ENCODE results near the gene MAX. TPM values are rescaled to one million over a fixed set of nuclear protein-coding genes. Genes with fewer than 3 reads are reported as not detected.

Gene MAX, protein sequence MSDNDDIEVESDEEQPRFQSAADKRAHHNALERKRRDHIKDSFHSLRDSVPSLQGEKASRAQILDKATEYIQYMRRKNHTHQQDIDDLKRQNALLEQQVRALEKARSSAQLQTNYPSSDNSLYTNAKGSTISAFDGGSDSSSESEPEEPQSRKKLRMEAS
- total RNA-seq (2022) (83.6 and 85.2 TPM in 2 replicates), Bru-seq, nascent RNA (percentile 68 among the genes with signal in this experiment), BruChase-seq, experiment 1, labeled RNA remaining after a 6-hour chase (percentile 61 among the genes with signal in this experiment), BruChase-seq, experiment 2, labeled RNA remaining after a 2-hour chase (percentile 60 among the genes with signal in this experiment)
- long read RNA-seq, transcript MAX-205 (5 exons, 1,546 nt), result minor isoform, 10 of 56 reads
- long read RNA-seq, transcript MAX-204 (4 exons, 1,973 nt), result major isoform, 15 of 56 reads
- long read RNA-seq, partial matches to known transcripts, result 0 of 56 reads
- long read RNA-seq, other reads (novel, unspliced or antisense), result 29 of 56 reads

DNA sequence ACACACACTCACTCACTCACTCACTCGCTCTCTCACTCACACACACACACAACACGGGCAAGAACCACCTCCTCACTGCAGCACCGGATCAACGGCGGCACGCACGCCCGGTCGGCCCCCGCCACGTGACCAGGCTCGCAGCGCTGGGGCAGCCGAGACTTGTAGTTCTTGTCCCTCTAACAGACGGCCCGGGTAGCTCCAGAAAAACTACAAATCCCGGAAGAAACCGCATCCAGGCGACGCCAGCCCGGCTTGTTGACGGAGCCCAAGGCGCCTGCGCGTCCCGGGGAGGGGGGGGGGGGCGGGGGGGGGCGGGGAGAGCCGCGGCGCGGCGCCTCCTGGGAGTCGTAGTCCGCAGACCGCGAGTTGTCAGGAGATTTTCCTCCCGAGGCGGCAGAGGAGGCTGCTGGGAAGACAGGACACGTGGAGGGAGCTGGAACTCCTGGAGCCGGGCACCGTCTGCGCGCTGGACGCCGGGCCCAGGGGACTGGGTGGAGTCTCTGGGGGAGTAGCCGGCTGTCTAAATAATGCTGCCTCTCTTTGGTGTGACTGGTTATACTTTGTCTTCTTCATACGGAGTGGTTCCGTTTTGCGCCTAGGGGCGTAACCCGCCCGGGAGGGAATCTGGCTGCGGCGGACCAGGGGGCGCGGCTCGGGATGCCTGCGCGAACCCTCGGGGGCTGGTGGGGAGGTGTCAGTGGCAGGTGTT, at the start of gene MAX:
Gene MAX, minus strand, starts transcription at position 77 of the 709 bp plus-strand sequence. CDS start 178 bp downstream, outside the sequence.
- H3K9me3 Mint-ChIP-seq (ENCODE audit: low read depth, unreplicated experiment), result no peaks in the 10 kb centered on the region
- no TSS peak for BruUV-seq (replicated peaks)
- H3K4me1 Mint-ChIP-seq (ENCODE audit: low read depth, unreplicated experiment), result peaks cover 20% of the 10 kb centered on the region
- intact Hi-C loops (cut with micrococcal nuclease; ENCODE audit: unreplicated experiment), result loop anchor here (5.0 kb wide), 1 partner anchor 50 kb away; no protein-coding TSS in a partner anchor
- TF ChIP-seq CTCF (IDR thresholded peaks at IDR 0.05; ENCODE audit: unreplicated experiment), result no peak
- DNase-seq, result peak; percentile 96
- CTCF ChIA-PET, result interaction anchor here (0.6 to 1.4 kb wide), 6 partner anchors 8 to 579 kb away, joined by 3 to 8 read pairs (median 4); no protein-coding TSS in a partner anchor
- no peaks in the 10 kb centered on the region for H3K27me3 Mint-ChIP-seq (ENCODE audit: unreplicated experiment)
- peak within 1 kb of the TSS; percentile 98 for H3K4me3 Mint-ChIP-seq (ENCODE audit: low read depth, unreplicated experiment)
- H3K36me3 Mint-ChIP-seq (ENCODE audit: insufficient read depth, unreplicated experiment), result peaks cover 31% of the 10 kb centered on the region
- H3K27ac Mint-ChIP-seq (ENCODE audit: unreplicated experiment), result peak within 1 kb of the TSS; percentile 95

- TF ChIP-seq CTCF (IDR thresholded peaks at IDR 0.05; ENCODE audit: unreplicated experiment), result no peak
- H3K4me3 Mint-ChIP-seq (ENCODE audit: low read depth, unreplicated experiment), result no peak overlapping the region
- CTCF ChIA-PET, result no interaction called here
These were observed 49.3 kb upstream of the MAX start for GRCh38 chr14:65151609-65151956.

DNA sequence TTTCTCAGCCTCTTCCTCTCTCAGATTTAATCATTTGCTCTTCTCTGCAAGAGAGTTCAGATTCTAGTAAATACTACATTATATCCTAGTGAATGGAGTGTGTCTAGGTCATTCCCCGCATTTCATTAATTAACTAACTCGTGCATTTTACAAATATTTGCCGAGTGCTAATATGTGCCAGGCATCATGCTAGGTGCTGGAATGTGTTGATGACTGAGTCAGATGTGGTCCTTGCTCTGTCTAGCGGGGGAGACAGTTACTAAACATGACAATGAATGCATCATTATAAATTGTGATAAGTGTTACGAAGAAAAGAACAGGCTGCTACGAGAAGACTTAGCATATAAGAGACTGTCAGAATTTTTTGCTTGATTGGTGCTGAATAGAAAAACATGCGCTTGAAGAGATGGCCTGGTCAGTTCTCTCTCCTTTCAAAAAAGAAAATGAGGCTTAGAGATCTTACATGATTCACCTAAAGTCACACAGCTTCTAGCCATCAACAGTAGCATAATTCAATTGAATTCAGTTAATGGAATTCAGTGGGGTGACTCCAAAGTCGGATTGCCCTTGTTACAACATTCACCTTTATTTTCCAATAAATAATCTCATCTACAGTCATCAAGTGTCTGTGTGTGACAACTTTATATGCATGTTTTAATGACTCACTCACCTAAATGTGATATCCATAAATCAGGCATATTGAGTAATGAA, 48.7 kb upstream of the MAX start:
- no peak for DNase-seq
- CTCF ChIA-PET, result no interaction called here
- no TSS peak for BruUV-seq (replicated peaks)
- Mint-ChIP-seq H3K4me1 (ENCODE audit: low read depth, unreplicated experiment) (peaks cover 18% of the 10 kb centered on the region), H3K27ac (ENCODE audit: unreplicated experiment) (no peak overlapping the region), H3K27me3 (ENCODE audit: unreplicated experiment) (no peaks in the 10 kb centered on the region), H3K36me3 (ENCODE audit: insufficient read depth, unreplicated experiment) (no peaks in the 10 kb centered on the region), H3K9me3 (ENCODE audit: low read depth, unreplicated experiment) (no peaks in the 10 kb centered on the region), H3K4me3 (ENCODE audit: low read depth, unreplicated experiment) (no peak overlapping the region)
- intact Hi-C loops (cut with micrococcal nuclease; ENCODE audit: unreplicated experiment), result loop anchor here (5.0 kb wide), 1 partner anchor 49 kb away; the partner anchor contains the start of gene MAX
- TF ChIP-seq CTCF (IDR thresholded peaks at IDR 0.05; ENCODE audit: unreplicated experiment), result no peak

More at GRCh38 chr14:65151609-65151956, 49.3 kb upstream of the MAX start:
- H3K27ac Mint-ChIP-seq (ENCODE audit: unreplicated experiment), result no peak overlapping the region
- H3K27me3 Mint-ChIP-seq (ENCODE audit: unreplicated experiment), result no peaks in the 10 kb centered on the region
- no peak for DNase-seq
- no TSS peak for BruUV-seq (replicated peaks)
- H3K9me3 Mint-ChIP-seq (ENCODE audit: low read depth, unreplicated experiment), result no peaks in the 10 kb centered on the region
- no peaks in the 10 kb centered on the region for H3K36me3 Mint-ChIP-seq (ENCODE audit: insufficient read depth, unreplicated experiment)
- peaks cover 18% of the 10 kb centered on the region for H3K4me1 Mint-ChIP-seq (ENCODE audit: low read depth, unreplicated experiment)
- intact Hi-C loops (cut with micrococcal nuclease; ENCODE audit: unreplicated experiment), result loop anchor here (5.0 kb wide), 1 partner anchor 49 kb away; the partner anchor contains the start of gene MAX

- intact Hi-C loops (cut with micrococcal nuclease; ENCODE audit: unreplicated experiment), result no loop called here
- DNase-seq, result no peak
- no TSS peak for BruUV-seq (replicated peaks)
- peaks cover 18% of the 10 kb centered on the region for H3K4me1 Mint-ChIP-seq (ENCODE audit: low read depth, unreplicated experiment)
- no peaks in the 10 kb centered on the region for H3K36me3 Mint-ChIP-seq (ENCODE audit: insufficient read depth, unreplicated experiment)
- no peak for TF ChIP-seq CTCF (IDR thresholded peaks at IDR 0.05; ENCODE audit: unreplicated experiment)
- H3K27me3 Mint-ChIP-seq (ENCODE audit: unreplicated experiment), result peaks cover 14% of the 10 kb centered on the region
- no peaks in the 10 kb centered on the region for H3K9me3 Mint-ChIP-seq (ENCODE audit: low read depth, unreplicated experiment)
- no peak overlapping the region for H3K4me3 Mint-ChIP-seq (ENCODE audit: low read depth, unreplicated experiment)
- H3K27ac Mint-ChIP-seq (ENCODE audit: unreplicated experiment), result no peak overlapping the region
- CTCF ChIA-PET, result interaction anchor here (0.6 kb wide), 1 partner anchor 15 kb away, joined by 5 read pairs; no protein-coding TSS in a partner anchor
These were observed 46.8 kb upstream of the MAX start for GRCh38 chr14:65149116-65149515.
